ENCODE results near the gene HBE1. TPM values are rescaled to one million over a fixed set of nuclear protein-coding genes. Genes with fewer than 3 reads are reported as not detected.

The HBE1 gene
- polyA plus RNA-seq, 3 donors = not detected

DNA sequence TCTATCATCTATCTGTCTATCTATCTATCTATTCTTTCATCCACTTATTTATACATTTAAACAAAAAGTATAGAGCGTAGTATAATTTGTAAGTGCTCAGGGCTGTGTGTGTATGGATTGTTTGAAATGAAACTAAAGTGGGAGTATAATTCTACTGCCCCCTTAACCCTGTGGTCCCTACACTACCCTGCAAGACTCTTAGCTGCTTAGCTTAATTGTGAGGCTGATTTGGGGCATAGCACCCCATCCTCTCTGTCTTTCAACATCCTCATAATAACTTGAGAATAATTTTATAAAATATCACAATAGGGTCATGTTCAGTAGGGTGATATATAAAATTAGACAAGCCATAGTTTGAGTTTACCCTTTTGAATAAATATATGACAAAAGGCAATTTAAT, 20.4 kb upstream of the HBE1 start:
- H3K79me2 ChIP-seq (ENCODE audit: insufficient read depth, low read length) = no peaks in the 10 kb centered on the region
- no peak overlapping the region for H3K27ac Mint-ChIP-seq
- H3K36me3 Mint-ChIP-seq = no peaks in the 10 kb centered on the region
- TF ChIP-seq, protein P1, sequence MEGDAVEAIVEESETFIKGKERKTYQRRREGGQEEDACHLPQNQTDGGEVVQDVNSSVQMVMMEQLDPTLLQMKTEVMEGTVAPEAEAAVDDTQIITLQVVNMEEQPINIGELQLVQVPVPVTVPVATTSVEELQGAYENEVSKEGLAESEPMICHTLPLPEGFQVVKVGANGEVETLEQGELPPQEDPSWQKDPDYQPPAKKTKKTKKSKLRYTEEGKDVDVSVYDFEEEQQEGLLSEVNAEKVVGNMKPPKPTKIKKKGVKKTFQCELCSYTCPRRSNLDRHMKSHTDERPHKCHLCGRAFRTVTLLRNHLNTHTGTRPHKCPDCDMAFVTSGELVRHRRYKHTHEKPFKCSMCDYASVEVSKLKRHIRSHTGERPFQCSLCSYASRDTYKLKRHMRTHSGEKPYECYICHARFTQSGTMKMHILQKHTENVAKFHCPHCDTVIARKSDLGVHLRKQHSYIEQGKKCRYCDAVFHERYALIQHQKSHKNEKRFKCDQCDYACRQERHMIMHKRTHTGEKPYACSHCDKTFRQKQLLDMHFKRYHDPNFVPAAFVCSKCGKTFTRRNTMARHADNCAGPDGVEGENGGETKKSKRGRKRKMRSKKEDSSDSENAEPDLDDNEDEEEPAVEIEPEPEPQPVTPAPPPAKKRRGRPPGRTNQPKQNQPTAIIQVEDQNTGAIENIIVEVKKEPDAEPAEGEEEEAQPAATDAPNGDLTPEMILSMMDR (IDR thresholded peaks at IDR 0.05) = no peak
- no peaks in the 10 kb centered on the region for H3K4me1 Mint-ChIP-seq
- intact Hi-C loops (cut with micrococcal nuclease) = no loop called here
- WGBS (ENCODE audit: insufficient coverage) = no CpG with 5 or more reads among the region's 1 CpG
- H3K27me3 ChIP-seq (ENCODE audit: control insufficient read depth in 2 of 2, insufficient read depth in 2 of 2, low read length in 2 of 2) = no peaks in the 10 kb centered on the region
- peaks cover 0 to 5% (median 0%) of the 10 kb centered on the region in 7 donors for H3K9me3 Mint-ChIP-seq
- no peak overlapping the region for H3K9ac ChIP-seq (ENCODE audit: insufficient read depth, low read length, poor library complexity, severe bottlenecking)
- no peak overlapping the region for H3K4me3 ChIP-seq (replicated peaks in 1 of 3; ENCODE audit: low read depth in 2 of 3, low read length in 3 of 3)
- H3K27me3 Mint-ChIP-seq (ENCODE audit: low read depth in 3 of 3) = peaks cover 0 to 2% (median 0%) of the 10 kb centered on the region in 3 donors
- no peaks in the 10 kb centered on the region for H4K20me1 ChIP-seq (ENCODE audit: insufficient read depth, low read length)
- no peak overlapping the region for H2AFZ ChIP-seq (ENCODE audit: insufficient read depth, low read depth, low read length, poor library complexity, severe bottlenecking)
- H3K27ac ChIP-seq (ENCODE audit: low read depth in 1 of 2, low read length in 2 of 2) = no peak overlapping the region
- H3K36me3 ChIP-seq (replicated peaks in 1 of 2; ENCODE audit: control insufficient read depth in 1 of 2, insufficient read depth in 2 of 2, low read length in 2 of 2) = no peaks in the 10 kb centered on the region
- H3K4me2 ChIP-seq (replicated peaks; ENCODE audit: extremely low read depth, low read length, poor library complexity, severe bottlenecking) = no peak overlapping the region
- DNase-seq = no peak
- no peak overlapping the region for H3K4me3 Mint-ChIP-seq
- no peaks in the 10 kb centered on the region for H3K9me3 ChIP-seq (replicated peaks in 1 of 2; ENCODE audit: control insufficient read depth in 1 of 2, insufficient read depth in 1 of 2, low read length in 2 of 2)
- no peaks in the 10 kb centered on the region for H3K4me1 ChIP-seq (ENCODE audit: control insufficient read depth in 1 of 2, insufficient read depth in 2 of 2, low read length in 2 of 2)

DNA sequence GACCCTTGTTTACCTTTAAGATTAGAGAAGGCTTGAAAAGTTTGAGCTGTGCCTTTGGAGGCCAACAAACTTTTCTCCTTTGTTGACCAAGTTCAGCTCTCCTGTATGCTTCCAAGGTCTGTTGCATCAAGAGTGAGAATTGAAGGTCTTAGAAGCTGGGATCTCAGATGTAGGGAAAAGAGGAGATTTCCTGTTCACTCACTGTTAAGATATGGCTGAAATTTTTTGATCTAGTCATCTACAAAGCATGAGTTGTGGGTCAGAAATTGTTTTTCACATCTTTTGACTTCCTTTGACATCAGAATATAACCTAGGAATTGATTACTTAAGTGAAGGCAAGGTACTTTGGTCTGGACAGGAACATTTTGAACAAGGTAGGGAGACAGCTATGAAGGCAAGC, 20.0 kb upstream of the HBE1 start:
- H3K9ac ChIP-seq (ENCODE audit: insufficient read depth, low read length, poor library complexity, severe bottlenecking) = no peak overlapping the region
- H3K4me2 ChIP-seq (replicated peaks; ENCODE audit: extremely low read depth, low read length, poor library complexity, severe bottlenecking) = no peak overlapping the region

More for the DNA sequence above, 20.0 kb upstream of the HBE1 start:
- no peaks in the 10 kb centered on the region for H3K36me3 ChIP-seq (replicated peaks in 1 of 2; ENCODE audit: control insufficient read depth in 1 of 2, insufficient read depth in 2 of 2, low read length in 2 of 2)
- Mint-ChIP-seq H3K4me1 (no peaks in the 10 kb centered on the region), H3K36me3 (no peaks in the 10 kb centered on the region), H3K4me3 (no peak overlapping the region), H3K9me3 (peaks cover 0 to 5% (median 0%) of the 10 kb centered on the region in 7 donors), H3K27me3 (ENCODE audit: low read depth in 3 of 3) (peaks cover 0 to 2% (median 0%) of the 10 kb centered on the region in 3 donors), H3K27ac (no peak overlapping the region)
- no peaks in the 10 kb centered on the region for H3K9me3 ChIP-seq (replicated peaks in 1 of 2; ENCODE audit: control insufficient read depth in 1 of 2, insufficient read depth in 1 of 2, low read length in 2 of 2)
- H3K4me1 ChIP-seq (ENCODE audit: control insufficient read depth in 1 of 2, insufficient read depth in 2 of 2, low read length in 2 of 2) = no peaks in the 10 kb centered on the region
- H3K27me3 ChIP-seq (ENCODE audit: control insufficient read depth in 2 of 2, insufficient read depth in 2 of 2, low read length in 2 of 2) = no peaks in the 10 kb centered on the region
- no peak overlapping the region for H2AFZ ChIP-seq (ENCODE audit: insufficient read depth, low read depth, low read length, poor library complexity, severe bottlenecking)
- DNase-seq = no peak
- intact Hi-C loops (cut with micrococcal nuclease) = no loop called here
- H3K27ac ChIP-seq (ENCODE audit: low read depth in 1 of 2, low read length in 2 of 2) = no peak overlapping the region
- TF ChIP-seq, protein P1 (IDR thresholded peaks at IDR 0.05) = no peak
- H3K79me2 ChIP-seq (ENCODE audit: insufficient read depth, low read length) = no peaks in the 10 kb centered on the region
- H3K4me3 ChIP-seq (replicated peaks in 1 of 3; ENCODE audit: low read depth in 2 of 3, low read length in 3 of 3) = no peak overlapping the region
- H4K20me1 ChIP-seq (ENCODE audit: insufficient read depth, low read length) = no peaks in the 10 kb centered on the region
